ENCODE results near the gene NMRAL1. TPM values are rescaled to one million over a fixed set of nuclear protein-coding genes. Genes with fewer than 3 reads are reported as not detected.

The NMRAL1 gene
- total RNA-seq (2022; extraction: Qiagen RNA extraction) = 42.7 to 48.5 TPM (median 45.8 TPM) in 5 replicates

GRCh38 chr16:4474192-4474961, at the start of gene NMRAL1:
Gene NMRAL1, minus strand, starts transcription at chr16:4474625. Its CDS starts 493 bp downstream, at chr16:4474132.

DNA sequence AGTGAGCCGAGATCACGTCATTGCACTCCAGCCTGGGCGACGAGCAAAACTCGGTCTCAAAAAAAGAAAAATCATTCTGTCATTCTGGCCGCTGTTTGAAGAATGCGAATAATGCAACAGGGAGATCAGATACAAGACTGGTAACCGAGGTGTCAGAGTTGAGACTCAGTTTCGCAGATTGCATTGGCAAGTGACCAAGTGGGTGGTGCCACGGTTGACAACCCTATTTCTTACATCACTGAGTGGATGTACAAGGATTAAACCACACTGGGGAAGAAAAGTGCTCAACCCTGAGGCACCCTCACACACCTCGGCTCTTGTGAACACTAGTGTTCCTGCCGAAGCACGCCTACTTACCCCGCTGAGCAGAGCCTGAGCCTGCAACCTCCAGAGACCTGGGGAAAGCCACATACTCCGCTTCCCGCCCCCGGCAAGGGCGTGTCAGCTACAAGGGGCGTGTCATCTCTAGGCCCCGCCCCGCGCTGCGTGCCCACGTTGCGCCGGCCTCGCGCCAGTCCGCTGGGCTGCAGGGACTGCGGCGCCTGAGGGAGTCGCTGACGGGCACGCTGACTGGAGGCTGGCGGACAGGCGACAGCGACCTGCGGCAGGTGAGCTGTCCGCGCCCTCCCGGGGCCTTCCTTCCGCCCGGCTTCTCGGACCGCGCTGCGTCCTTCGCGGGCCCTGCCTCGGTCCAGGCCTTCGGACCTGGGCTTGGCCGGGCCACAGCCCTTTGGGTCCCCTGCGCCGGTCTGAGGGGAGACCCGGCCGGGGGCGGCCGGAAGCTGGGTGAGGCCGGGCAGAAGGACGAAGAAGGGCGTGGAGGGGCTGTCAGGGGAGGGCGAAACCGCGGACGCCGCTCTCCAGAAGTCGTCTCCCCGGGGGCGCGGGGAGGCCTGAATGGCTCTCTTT, 1.7 kb upstream of the NMRAL1 start, which contains the start of gene HMOX2:
Gene HMOX2, plus strand, starts transcription at position 519 of the 909 bp plus-strand sequence. CDS start 29,127 bp downstream, outside the sequence.

DNA sequence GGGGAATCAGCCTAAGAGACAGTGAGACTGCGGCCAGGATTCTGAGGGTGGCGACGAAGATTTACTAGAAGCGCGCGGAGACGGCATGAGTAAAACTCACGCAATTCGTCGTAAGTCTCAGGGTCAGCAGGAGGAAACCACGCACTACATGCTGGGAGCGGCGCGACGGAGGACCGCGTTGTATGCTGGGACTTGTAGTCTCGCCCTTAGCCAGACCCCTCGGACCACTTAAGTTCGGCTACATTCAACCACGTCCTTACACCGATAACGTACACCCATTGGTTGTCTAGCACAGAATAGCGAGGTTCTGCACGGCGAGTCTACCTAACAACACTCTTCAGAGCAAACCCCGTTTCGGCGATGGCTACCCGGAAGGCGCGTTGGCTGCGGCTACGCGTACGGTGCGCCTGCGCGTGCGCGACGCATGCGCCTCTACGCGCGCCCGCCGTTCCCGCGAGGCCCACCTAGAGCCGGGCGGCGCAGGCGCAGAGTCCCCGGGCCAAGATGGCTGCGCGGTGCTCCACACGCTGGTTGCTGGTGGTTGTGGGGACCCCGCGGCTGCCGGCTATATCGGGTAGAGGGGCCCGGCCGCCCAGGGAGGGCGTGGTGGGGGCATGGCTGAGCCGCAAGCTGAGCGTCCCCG, 48.9 kb downstream of the NMRAL1 start, which contains the start of gene DNAJA3:
Gene DNAJA3, plus strand, starts transcription at position 491 of the 643 bp plus-strand sequence. Its CDS starts 14 bp downstream, at position 505.

DNA sequence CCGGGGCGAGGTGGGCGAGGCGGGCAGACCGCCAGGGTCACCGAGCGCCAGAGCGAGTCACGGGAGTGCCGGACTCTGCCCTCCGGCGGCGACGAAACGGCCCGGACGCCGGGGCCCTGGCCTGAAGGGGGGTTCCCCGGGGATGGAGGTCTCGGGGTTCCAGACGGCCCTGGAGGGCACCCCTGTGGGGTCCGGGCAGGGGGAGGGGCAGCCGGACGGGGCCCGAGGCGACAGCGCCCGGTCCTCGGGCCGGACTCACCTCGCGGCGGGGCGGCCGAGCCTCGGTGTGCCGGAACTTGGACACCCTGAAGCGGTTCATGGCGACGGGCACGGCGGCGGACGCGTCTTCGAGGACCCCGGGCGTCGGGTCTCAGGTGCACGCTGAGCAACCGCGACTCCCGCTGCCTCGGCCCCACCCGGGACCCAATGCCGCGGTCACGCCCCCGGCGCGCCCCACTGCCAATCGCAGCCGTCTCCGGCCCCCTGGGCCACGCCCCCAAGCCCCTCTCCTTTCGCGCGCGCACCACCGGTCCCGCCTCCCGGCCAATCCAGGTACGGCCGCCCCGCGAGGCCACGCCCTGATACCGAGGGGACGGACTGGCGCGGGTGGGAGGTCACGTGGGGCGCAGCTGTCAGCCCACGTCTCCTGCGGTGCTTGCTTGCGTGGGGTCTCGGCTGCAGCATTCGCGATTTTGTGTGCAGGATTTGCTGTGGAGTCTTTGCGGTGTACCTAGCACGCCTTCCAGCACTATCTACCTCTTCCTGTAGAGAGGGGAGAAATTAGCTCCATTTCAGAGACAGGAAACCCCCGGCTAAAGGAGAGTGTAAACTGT, 58.0 kb downstream of the NMRAL1 start, which contains the start of gene CORO7:
Gene CORO7, minus strand, starts transcription at position 397 of the 833 bp plus-strand sequence. Its CDS starts 78 bp downstream, at position 319.

Other genes with a start within 250 kb of the NMRAL1 start
- 0.04 to 0.08 TPM (median 0.07 TPM) in 5 replicates for gene SRL, start 232.5 kb downstream of the NMRAL1 start, total RNA-seq (2022; extraction: Qiagen RNA extraction)
- gene TFAP4, start 201.6 kb downstream of the NMRAL1 start, total RNA-seq (2022; extraction: Qiagen RNA extraction) = 12.0 to 21.1 TPM (median 18.7 TPM) in 5 replicates
- 16.9 to 25.1 TPM (median 24.2 TPM) in 5 replicates for gene GLIS2, start 158.6 kb downstream of the NMRAL1 start, total RNA-seq (2022; extraction: Qiagen RNA extraction)
- gene PAM16, start 123.3 kb downstream of the NMRAL1 start, total RNA-seq (2022; extraction: Qiagen RNA extraction) = 52.2 to 69.8 TPM (median 60.4 TPM) in 5 replicates
- 3.6 to 6.2 TPM (median 5.6 TPM) in 5 replicates for gene VASN, start 102.8 kb downstream of the NMRAL1 start, total RNA-seq (2022; extraction: Qiagen RNA extraction)
- 12.8 to 21.2 TPM (median 16.7 TPM) in 5 replicates for gene CORO7, start 58.0 kb downstream of the NMRAL1 start, total RNA-seq (2022; extraction: Qiagen RNA extraction)
- gene DNAJA3, start 48.8 kb downstream of the NMRAL1 start, total RNA-seq (2022; extraction: Qiagen RNA extraction) = 54.1 to 71.4 TPM (median 68.1 TPM) in 5 replicates
- 63.5 to 74.6 TPM (median 71.9 TPM) in 5 replicates for gene HMOX2, start 1.8 kb upstream of the NMRAL1 start, total RNA-seq (2022; extraction: Qiagen RNA extraction)
- 12.5 to 15.7 TPM (median 14.8 TPM) in 5 replicates for gene CDIP1, start 64.1 kb upstream of the NMRAL1 start, total RNA-seq (2022; extraction: Qiagen RNA extraction)
- 0.04 to 0.06 TPM (median 0.06 TPM) in 5 replicates for gene C16orf96, start 81.7 kb upstream of the NMRAL1 start, total RNA-seq (2022; extraction: Qiagen RNA extraction)
- 36.1 to 65.4 TPM (median 62.4 TPM) in 5 replicates for gene UBALD1, start 140.3 kb upstream of the NMRAL1 start, total RNA-seq (2022; extraction: Qiagen RNA extraction)
- gene MGRN1, start 150.2 kb upstream of the NMRAL1 start, total RNA-seq (2022; extraction: Qiagen RNA extraction) = 29.8 to 51.2 TPM (median 49.6 TPM) in 5 replicates
- gene NUDT16L1, start 218.9 kb upstream of the NMRAL1 start, total RNA-seq (2022; extraction: Qiagen RNA extraction) = 15.8 to 22.8 TPM (median 21.1 TPM) in 5 replicates

Measured in A549 treated with dexamethasone at 1 μM for 4 hours (cell line).